Astrocyte of the cerebellum (primary cell): ENCODE data around the gene HDAC9.
A peak's percentile ranks its signal among the peaks of the same experiment; 100 is the strongest.

ENCODE experiments used
- DNase-seq: peaks from one replicate; pipeline ENCODE4 v3.0.0-alpha.2; 2011; ENCODE audit warnings: low read depth
- H3K4me3 ChIP-seq: 2 replicates; pipeline ENCODE4 v1.5.1; 2011; ENCODE audit warnings: mild to moderate bottlenecking, low read depth, low read length, moderate library complexity
- CTCF ChIP-seq: IDR thresholded peaks from 2 replicates; pipeline ENCODE4 v1.5.1; 2012; ENCODE audit warnings: low read length, low read depth, moderate library complexity, mild to moderate bottlenecking; ENCODE audit errors: missing control alignments
- in situ Hi-C: cut with HindIII; loops from 2 replicates; pipeline ENCODE4 v1.10.0; 2017; ENCODE audit warnings: low sequenced_read_pairs

Gene HDAC9

GRCh38 chr7:18788026-18788425, 292.5 kb downstream of the HDAC9 start:
- DNase-seq: no peak
- H3K4me3 ChIP-seq: no peak overlapping the region
- in situ Hi-C loops: no loop called here
- TF ChIP-seq CTCF: no peak

GRCh38 chr7:18792871-18793595, 297.5 kb downstream of the HDAC9 start:
- in situ Hi-C loops: no loop called here
- TF ChIP-seq CTCF: no peak
- DNase-seq: no peak
- no peak overlapping the region for H3K4me3 ChIP-seq

- no peak overlapping the region for H3K4me3 ChIP-seq
- no peak for TF ChIP-seq CTCF
- no peak for DNase-seq
- in situ Hi-C loops: no loop called here
Measured at GRCh38 chr7:18796216-18796615, 300.7 kb downstream of the HDAC9 start.

- no peak overlapping the region for H3K4me3 ChIP-seq
- in situ Hi-C loops: no loop called here
- TF ChIP-seq CTCF: no peak
- peak; percentile 98 for DNase-seq
Measured at GRCh38 chr7:18798088-18798906, 302.7 kb downstream of the HDAC9 start.

GRCh38 chr7:18799899-18800298, 304.4 kb downstream of the HDAC9 start:
- H3K4me3 ChIP-seq: no peak overlapping the region
- no peak for DNase-seq
- in situ Hi-C loops: no loop called here
- no peak for TF ChIP-seq CTCF

GRCh38 chr7:18803923-18804322, 308.4 kb downstream of the HDAC9 start:
- no peak for DNase-seq
- no peak for TF ChIP-seq CTCF
- H3K4me3 ChIP-seq: no peak overlapping the region
- in situ Hi-C loops: no loop called here
